Keratinocyte (primary cell): ENCODE results near the gene FMNL3. TPM values are rescaled to one million over a fixed set of nuclear protein-coding genes. Genes with fewer than 3 reads are reported as not detected.
"Not testable (repeated sequence)": the region's sequence is repeated elsewhere in the genome, so short reads cannot be mapped to it uniquely, and the experiment has no call there.

Experiments
- DNase-seq: peaks from one replicate; pipeline ENCODE4 v3.0.0-alpha.2; 2011; ENCODE audit warnings: low read depth, missing footprints, low spot score
- FAIRE-seq: peaks from 2 replicates; lab custom pipeline; 2011; peaks lifted over from hg19 to GRCh38; lab: Jason Lieb, UNC
- H2AFZ ChIP-seq: 2 replicates; pipeline ENCODE4 v1.6.0; 2012; ENCODE audit warnings: low read length, control low read depth, inconsistent platforms; ENCODE audit not compliant: control insufficient read depth
- H3K27ac ChIP-seq: 2 replicates; pipeline ENCODE4 v1.5.1; 2011; ENCODE audit warnings: low read length; ENCODE audit not compliant: control insufficient read depth, insufficient read depth
- H3K27me3 ChIP-seq: 3 replicates; pipeline ENCODE4 v1.6.0; 2011; ENCODE audit warnings: low read length; ENCODE audit not compliant: control insufficient read depth, insufficient read depth; ENCODE audit errors: extremely low read depth
- H3K36me3 ChIP-seq, 2 experiments: 2 replicates in 1 of 2; 3 replicates in 1 of 2; pipeline ENCODE4 v1.5.1; 2011; ENCODE audit warnings: low read length in 2 of 2, mild to moderate bottlenecking in 1 of 2; ENCODE audit not compliant: control insufficient read depth in 2 of 2, insufficient read depth in 2 of 2; ENCODE audit errors: extremely low read depth in 1 of 2
- H3K4me1 ChIP-seq: 3 replicates; pipeline ENCODE4 v1.5.1; 2011; ENCODE audit warnings: low read length; ENCODE audit not compliant: control insufficient read depth, insufficient read depth; ENCODE audit errors: extremely low read depth
- H3K4me2 ChIP-seq: 3 replicates; pipeline ENCODE4 v1.6.0; 2011; ENCODE audit warnings: low read depth, low read length; ENCODE audit not compliant: control insufficient read depth, insufficient read depth; ENCODE audit errors: extremely low read depth
- H3K4me3 ChIP-seq, 3 experiments: fragments of 200-600 bp in 1 of 3; sonication (generic) in 1 of 3; 2 replicates in 2 of 3; 3 replicates in 1 of 3; pipeline ENCODE4 v1.5.1; 2011 to 2016; ENCODE audit warnings: low read length in 3 of 3, mild to moderate bottlenecking in 3 of 3, control low read depth in 2 of 3, inconsistent platforms in 1 of 3, low read depth in 1 of 3, mixed read lengths in 1 of 3, mixed run types in 1 of 3, moderate library complexity in 1 of 3; ENCODE audit not compliant: control insufficient read depth in 2 of 3, insufficient read depth in 2 of 3; ENCODE audit errors: extremely low read depth in 1 of 3
- H3K79me2 ChIP-seq: 2 replicates; pipeline ENCODE4 v1.6.0; 2012; ENCODE audit warnings: low read length; ENCODE audit not compliant: control insufficient read depth, insufficient read depth
- H3K9ac ChIP-seq: 3 replicates; pipeline ENCODE4 v1.6.0; 2011; ENCODE audit warnings: low read length; ENCODE audit not compliant: control insufficient read depth, insufficient read depth; ENCODE audit errors: extremely low read depth
- H3K9me1 ChIP-seq: 3 replicates; pipeline ENCODE4 v1.6.0; 2011; ENCODE audit warnings: low read length; ENCODE audit not compliant: control insufficient read depth, insufficient read depth; ENCODE audit errors: extremely low read depth
- H3K9me3 ChIP-seq: 2 replicates; pipeline ENCODE4 v1.5.1; 2012; ENCODE audit warnings: low read depth, low read length; ENCODE audit not compliant: control insufficient read depth
- H4K20me1 ChIP-seq: 3 replicates; pipeline ENCODE4 v1.6.0; 2011; ENCODE audit warnings: low read length; ENCODE audit not compliant: control insufficient read depth, insufficient read depth; ENCODE audit errors: extremely low read depth
- EZH2 ChIP-seq: IDR thresholded peaks from one replicate; pipeline ENCODE4 v1.6.1; 2012; ENCODE audit warnings: inconsistent platforms, mild to moderate bottlenecking, low read length, moderate library complexity
- dilution Hi-C: fragments of 300-500 bp; cut with MboI; formaldehyde crosslinking; loops from one replicate; pipeline ENCODE4 v1.7.0; 2020; ENCODE audit warnings: low sequenced_read_pairs; ENCODE audit not compliant: extremely low pct_ligation_motif_present
- polyA plus RNA-seq, 5 experiments: library from polyadenylated mRNA; depleted of rRNA in 3 of 5; stranded (reverse) in 3 of 5; stranded (forward) in 1 of 5; unstranded in 1 of 5; fragments of >200 nt; gene quantifications; 1 replicate in 1 of 5; 2 replicates in 3 of 5; 3 replicates in 1 of 5; pipeline versions ENCODE4 v1.2.1 to v1.2.3, GENCODE V29; 2011 to 2012; ENCODE audit warnings: missing spikeins in 2 of 5, low read depth in 1 of 5, low replicate concordance in 1 of 5
- TF ChIP-seq, protein P1 (sequence below), 3 experiments: IDR thresholded peaks in 1 of 3; conservative IDR thresholded peaks in 1 of 3; optimal IDR thresholded peaks in 1 of 3; 2 replicates in 2 of 3; 3 replicates in 1 of 3; pipeline versions ENCODE3 to v1.5.1; 2011; ENCODE audit warnings: low read length in 3 of 3, mild to moderate bottlenecking in 3 of 3, moderate library complexity in 2 of 3, control low read depth in 1 of 3, inconsistent platforms in 1 of 3; ENCODE audit not compliant: insufficient read depth in 2 of 3; ENCODE audit errors: extremely low read depth in 1 of 3

Gene FMNL3
- polyA plus RNA-seq, 1 donor (not counting 4 experiments of a cell fraction or from before 2014, with no cell fraction given): 1.1 TPM

- Histone ChIP-seq H3K27ac (no peak overlapping the region), H3K79me2 (no peaks in the 10 kb centered on the region), H3K4me1 (no peaks in the 10 kb centered on the region), H3K9me3 (no peaks in the 10 kb centered on the region), H3K27me3 (no peaks in the 10 kb centered on the region), H3K4me2 (no peak overlapping the region), H3K9me1 (no peaks in the 10 kb centered on the region), H3K36me3 (no peaks in the 10 kb centered on the region), H4K20me1 (no peaks in the 10 kb centered on the region), H3K9ac (no peak overlapping the region), H2AFZ (no peak overlapping the region), H3K4me3 (no peak overlapping the region)
- no peak for DNase-seq
- dilution Hi-C loops: no loop called here
- no peak for TF ChIP-seq EZH2
- TF ChIP-seq, protein P1, sequence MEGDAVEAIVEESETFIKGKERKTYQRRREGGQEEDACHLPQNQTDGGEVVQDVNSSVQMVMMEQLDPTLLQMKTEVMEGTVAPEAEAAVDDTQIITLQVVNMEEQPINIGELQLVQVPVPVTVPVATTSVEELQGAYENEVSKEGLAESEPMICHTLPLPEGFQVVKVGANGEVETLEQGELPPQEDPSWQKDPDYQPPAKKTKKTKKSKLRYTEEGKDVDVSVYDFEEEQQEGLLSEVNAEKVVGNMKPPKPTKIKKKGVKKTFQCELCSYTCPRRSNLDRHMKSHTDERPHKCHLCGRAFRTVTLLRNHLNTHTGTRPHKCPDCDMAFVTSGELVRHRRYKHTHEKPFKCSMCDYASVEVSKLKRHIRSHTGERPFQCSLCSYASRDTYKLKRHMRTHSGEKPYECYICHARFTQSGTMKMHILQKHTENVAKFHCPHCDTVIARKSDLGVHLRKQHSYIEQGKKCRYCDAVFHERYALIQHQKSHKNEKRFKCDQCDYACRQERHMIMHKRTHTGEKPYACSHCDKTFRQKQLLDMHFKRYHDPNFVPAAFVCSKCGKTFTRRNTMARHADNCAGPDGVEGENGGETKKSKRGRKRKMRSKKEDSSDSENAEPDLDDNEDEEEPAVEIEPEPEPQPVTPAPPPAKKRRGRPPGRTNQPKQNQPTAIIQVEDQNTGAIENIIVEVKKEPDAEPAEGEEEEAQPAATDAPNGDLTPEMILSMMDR (optimal IDR thresholded peaks at IDR 0.05 in 1 of 3, IDR thresholded peaks at IDR 0.05 in 1 of 3, conservative IDR thresholded peaks at IDR 0.05 in 1 of 3; ENCODE audit: extremely low read depth in 1 of 3, insufficient read depth in 2 of 3, low read length in 3 of 3): no peak
- FAIRE-seq: no peak
Measured at GRCh38 chr12:49728446-49728845, 21.2 kb upstream of the FMNL3 start.

- H2AFZ ChIP-seq, H3K27me3 ChIP-seq, H3K9me3 ChIP-seq, H3K36me3 ChIP-seq, dilution Hi-C loops, H3K4me2 ChIP-seq, H3K79me2 ChIP-seq, H4K20me1 ChIP-seq, H3K9ac ChIP-seq, H3K4me3 ChIP-seq, H3K9me1 ChIP-seq, H3K27ac ChIP-seq, H3K4me1 ChIP-seq, FAIRE-seq, DNase-seq: not testable (repeated sequence)
Measured at GRCh38 chr12:49721355-49721754, 14.2 kb upstream of the FMNL3 start.

GRCh38 chr12:49720214-49720613 is 13.0 kb upstream of the FMNL3 start:
- FAIRE-seq: no peak
- Histone ChIP-seq H3K27ac (no peak overlapping the region), H3K4me3 (no peak overlapping the region), H3K79me2 (no peaks in the 10 kb centered on the region), H3K4me1 (no peaks in the 10 kb centered on the region), H2AFZ (no peak overlapping the region), H4K20me1 (no peaks in the 10 kb centered on the region), H3K4me2 (no peak overlapping the region), H3K9me1 (no peaks in the 10 kb centered on the region), H3K9ac (no peak overlapping the region), H3K27me3 (no peaks in the 10 kb centered on the region), H3K36me3 (no peaks in the 10 kb centered on the region), H3K9me3 (no peaks in the 10 kb centered on the region)
- TF ChIP-seq EZH2: no peak
- TF ChIP-seq, protein P1 (optimal IDR thresholded peaks at IDR 0.05 in 1 of 3, IDR thresholded peaks at IDR 0.05 in 1 of 3, conservative IDR thresholded peaks at IDR 0.05 in 1 of 3; ENCODE audit: extremely low read depth in 1 of 3, insufficient read depth in 2 of 3, low read length in 3 of 3): peak in 1 of 3 experiments; percentile 11
- dilution Hi-C loops: no loop called here
- no peak for DNase-seq

- DNase-seq, H3K4me1 ChIP-seq, FAIRE-seq, H3K9me3 ChIP-seq, H3K36me3 ChIP-seq, H3K27me3 ChIP-seq, H3K27ac ChIP-seq, H3K4me3 ChIP-seq, H2AFZ ChIP-seq, H3K9ac ChIP-seq, dilution Hi-C loops, H4K20me1 ChIP-seq, H3K4me2 ChIP-seq, H3K9me1 ChIP-seq, H3K79me2 ChIP-seq: not testable (repeated sequence)
Measured at GRCh38 chr12:49717800-49718199, 10.6 kb upstream of the FMNL3 start.
